GM21381 (cell line): ENCODE measurements around the gene MPP2.
"Not testable (repeated sequence)": the region's sequence is repeated elsewhere in the genome, so short reads cannot be mapped to it uniquely, and the experiment has no call there.

Source experiments
- ATAC-seq: cut with Tn5 transposase; IDR thresholded peaks from one replicate; pipeline ENCODE4 v1.9.1; 2021; ENCODE audit warnings: mild to moderate bottlenecking, moderate library complexity; ENCODE audit not compliant: unreplicated experiment

Gene MPP2

DNA sequence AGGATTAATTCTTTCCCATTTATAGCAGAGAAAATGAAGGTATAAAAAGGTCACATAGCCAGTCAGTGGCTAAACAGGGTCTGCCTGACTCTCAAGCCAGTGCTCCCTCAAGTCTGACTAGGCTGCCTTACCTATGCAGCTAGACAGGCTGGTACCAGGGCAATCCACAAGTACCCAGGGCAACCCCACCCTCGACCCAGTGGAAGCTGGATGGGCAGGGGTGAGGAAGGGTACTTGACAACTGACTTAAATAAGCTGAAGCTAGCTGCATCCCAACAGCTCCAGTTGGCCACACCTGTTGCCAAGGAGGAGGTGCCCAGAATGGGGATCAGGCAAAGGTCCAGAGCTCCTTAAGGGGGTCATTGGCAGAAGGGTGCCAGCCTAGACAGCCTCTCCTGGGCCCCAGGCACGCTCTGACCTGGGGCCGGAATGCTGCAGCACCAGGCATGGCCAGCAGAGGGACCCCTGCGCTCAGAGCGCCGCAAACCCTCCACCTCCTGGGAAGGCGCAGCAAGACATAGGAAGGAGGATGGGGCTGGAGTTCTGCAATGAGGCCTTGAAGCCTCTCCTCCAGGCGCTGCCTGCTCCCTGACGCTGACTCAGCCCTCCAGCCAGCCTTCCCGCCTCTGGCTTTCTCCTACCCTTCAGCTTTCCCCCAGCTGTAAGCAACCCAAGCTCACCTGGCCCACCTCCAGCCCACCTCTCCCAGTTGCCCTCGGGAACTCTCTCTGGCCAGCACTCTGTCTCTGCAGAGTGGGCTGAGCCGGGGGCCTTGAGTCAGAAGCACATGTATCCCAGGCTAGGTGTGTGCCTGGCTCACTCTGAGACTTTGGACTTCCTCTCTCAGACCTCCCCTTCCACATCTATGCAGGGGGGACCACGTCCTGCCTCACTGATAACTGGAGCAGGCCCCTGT is 28.8 kb downstream of the MPP2 start:
- no peak for ATAC-seq

DNA sequence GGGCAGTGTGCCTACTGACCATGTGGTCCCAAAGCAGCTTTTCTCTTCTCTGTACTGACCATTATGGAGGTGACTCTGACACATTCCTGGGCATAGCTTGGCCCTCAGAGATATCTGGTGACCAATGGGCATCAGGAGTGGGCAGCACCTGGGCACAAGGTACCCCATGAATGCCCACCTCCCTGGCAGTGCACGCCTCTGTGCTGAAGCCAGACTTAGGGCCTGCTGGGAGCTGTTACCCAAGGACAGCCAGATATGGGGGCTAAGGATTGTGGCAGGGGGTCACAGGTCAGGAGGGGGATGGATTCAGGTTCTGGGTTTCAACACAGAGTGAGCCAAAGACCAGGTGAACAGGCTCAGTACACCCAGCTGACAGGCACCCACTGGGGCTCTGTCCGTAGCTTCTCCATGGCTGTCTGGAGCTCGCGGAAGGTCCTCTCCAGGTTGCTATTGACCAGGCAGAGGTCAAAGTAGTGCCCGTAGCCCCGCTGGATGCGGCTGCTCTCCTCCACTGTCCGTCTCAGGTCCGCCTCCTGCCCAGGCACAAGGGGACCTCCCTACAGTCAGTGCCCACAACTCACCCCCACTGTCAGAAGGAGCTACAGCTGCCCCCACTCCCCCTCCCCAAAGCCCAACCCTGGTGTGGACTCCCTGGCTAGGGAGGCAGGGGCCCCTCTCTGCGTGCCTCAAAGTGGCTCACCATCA is 29.7 kb downstream of the MPP2 start:
- no peak for ATAC-seq

DNA sequence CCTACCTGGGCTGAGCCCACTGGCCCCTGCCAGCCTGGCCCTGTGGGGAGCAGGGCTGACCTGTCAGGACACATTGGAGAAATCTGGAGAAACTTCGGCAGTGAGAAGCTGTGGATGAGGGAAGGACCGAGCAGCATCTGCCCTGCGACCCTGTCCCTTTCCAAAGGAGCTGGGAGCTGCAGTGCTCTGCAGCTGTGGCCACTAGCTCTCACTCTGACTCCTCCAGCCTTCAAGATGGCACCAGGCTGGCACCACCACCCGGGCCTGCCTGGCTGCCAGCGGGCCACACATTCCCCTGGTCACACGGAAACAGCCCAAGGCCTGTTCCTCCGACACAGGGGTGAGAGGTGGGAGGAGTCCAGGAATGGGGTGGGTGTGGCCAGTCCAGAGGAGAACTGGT is 30.3 kb downstream of the MPP2 start:
- ATAC-seq: no peak

DNA sequence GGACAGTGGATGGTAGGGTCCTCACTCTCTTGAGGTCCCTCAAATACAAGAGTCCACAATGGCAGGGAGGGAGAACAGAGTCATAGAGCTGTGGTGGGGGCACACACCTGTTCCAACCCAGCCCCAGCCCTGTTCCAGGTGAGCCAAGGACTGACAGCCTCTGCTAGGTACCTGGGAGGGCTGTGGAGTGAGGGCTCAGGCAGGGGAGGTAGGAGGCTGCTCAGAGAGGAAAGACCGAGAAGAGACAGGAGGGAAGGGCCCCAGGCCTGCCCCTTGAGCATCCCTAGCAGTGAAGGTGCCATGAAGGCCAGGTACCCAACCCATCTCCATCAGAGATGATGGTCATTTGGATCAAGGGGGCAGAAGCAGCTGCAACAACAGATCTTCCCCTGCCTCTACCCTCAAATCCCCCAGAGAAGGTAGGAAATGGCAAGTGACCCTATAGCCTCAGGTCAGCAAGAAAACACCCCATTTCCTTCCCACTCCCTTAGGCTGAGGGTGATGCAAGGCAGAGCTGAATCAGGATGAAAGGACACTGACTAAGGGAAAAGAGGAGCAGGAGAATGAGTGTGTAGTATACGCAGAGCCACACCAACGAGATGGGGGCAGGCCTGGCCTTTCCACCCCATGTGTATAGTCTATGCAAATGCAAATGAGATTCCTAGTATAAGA is 31.7 kb downstream of the MPP2 start:
- ATAC-seq: no peak

DNA sequence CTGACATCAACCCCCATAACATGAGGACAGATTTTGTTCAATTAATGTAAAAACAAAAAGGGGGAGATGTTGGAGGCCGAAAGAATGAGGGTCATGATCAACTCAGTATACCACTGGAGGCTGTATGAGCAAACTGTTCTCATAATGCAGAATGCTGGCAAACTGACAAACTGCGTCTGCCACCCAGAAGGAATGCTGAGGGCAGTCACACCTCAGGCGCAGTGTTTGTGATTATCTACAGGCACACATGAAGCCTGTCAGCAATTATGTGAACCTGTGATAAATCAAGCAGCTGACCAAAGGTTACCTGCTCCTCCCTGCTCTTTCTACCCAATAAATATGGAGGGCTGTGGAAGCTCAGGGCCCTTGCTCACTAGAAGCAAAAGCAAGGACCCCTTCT is 33.0 kb downstream of the MPP2 start:
- no peak for ATAC-seq

DNA sequence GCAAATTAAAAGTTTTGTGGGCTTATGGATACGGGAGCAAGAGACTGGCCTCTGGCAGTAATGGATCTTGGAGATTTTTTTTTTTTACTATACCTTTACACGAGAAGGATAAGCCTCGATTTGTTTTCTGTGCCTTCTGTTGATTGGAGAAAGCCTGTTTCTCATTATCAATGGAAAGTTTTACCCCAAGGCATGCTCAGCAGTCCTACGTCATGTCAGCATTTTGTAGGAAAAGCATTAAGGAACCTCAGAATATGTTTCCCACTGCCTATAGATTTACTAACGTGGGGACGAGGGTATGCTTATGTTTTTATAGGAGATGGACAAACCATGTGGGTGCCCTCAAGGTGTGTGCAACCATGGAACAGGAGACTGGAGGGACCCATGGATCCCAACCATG is 33.5 kb downstream of the MPP2 start:
- no peak for ATAC-seq

DNA sequence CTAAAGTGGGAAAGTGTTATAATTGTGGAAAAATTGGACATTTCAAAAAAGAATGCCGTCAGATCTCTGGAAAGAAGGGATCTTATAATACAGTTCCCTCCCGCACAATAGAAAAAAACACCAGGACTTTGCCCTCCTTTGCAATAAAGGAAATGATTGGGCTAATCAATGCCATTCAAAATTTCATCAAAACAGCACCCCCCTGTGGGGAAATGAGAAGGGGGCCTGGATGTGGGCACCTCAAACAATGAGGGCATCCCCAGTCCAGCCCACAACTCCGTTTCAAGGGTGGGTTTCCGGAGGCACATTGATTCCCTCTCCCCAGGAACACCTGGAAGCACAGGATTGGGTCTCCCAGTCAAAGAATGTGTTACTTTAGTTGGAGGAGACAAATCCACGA is 34.2 kb downstream of the MPP2 start:
- ATAC-seq: no peak

DNA sequence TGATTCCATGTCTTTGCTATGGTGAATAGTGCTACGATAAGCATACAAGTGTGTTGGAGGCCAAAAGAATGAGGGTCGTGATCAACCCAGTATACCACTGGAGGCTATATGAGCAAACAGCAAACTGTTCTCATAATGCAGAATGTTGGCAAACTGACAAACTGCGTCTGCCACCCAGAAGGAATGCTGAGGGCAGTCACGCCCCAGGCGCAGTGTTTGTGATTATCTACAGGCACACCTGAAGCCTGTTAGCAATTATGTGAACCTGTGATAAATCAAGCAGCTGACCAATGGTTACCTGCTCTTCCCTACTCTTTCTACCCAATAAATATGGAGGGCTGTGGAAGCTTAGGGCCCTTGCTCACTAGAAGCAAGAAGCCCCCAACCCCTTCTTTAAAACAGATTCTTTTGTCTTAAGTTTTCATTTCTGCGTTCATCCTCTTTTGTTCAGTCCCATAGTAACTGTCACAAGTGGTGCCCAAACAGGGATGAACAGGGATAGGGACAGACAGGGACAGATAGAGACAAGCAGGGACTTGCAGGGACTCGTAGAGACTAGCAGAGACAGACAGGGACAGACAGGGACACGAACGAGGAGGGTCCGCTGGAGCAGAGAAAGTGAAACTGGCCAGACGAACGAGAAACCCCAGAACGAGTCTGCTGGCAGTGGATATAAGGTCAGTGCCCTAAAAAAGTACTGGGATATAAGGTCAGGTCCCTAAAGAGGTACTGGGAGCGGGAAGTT is 35.2 kb downstream of the MPP2 start:
- ATAC-seq: no peak

DNA sequence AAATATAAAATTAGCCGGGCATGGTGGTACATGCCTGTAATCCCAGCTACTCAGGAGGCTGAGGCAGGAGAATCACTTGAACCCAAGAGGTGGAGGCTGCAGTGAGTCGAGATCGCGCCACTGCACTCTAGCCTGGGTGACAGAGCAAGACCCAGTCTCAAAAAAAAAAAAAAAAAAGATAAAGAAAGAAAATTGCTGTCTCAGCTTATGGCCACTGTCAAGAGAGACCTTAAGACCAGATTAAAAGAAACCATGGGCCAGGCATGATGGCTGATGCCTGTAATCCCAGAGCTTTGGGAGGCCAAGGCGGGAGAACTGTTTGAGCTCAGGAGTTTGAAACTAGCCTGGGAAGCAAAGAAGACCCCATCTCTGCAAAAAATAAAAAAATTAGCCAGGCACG is 38.3 kb downstream of the MPP2 start:
- ATAC-seq: not testable (repeated sequence)

DNA sequence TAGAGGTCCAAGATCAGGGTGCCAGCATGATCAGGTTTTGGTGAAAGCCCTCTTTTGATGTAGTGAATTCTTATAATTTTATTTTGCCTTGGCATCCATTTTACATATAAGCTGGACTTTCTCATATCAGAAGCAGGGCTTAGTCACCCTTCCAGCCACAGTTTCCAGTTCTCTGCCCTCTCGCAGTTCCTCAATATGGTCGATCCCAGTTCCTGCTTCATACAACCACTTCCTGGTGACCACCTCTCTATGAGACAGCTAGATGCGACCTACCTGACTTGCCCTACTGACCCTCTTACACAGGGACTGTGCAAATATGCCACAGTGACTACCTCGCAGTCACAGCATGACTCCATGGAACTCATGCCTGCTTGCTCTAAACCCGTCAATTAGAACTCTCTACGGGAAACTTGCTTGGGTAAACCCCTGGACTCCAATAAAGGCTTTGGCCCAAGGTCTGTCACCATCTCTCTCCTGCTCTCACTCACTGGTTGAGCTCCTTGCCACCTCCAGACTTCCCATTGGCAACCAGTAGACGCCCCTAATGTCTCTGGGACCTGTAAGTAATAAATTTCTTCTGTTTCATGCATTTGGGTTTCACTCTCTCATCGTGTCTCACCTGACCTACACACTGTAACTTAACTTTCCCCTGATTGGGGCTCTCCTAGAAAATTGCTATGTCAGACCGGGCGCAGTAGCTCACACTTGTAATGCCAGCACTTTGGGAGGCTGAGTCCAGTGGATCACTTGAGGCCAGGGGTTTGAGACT is 38.9 kb downstream of the MPP2 start:
- no peak for ATAC-seq

DNA sequence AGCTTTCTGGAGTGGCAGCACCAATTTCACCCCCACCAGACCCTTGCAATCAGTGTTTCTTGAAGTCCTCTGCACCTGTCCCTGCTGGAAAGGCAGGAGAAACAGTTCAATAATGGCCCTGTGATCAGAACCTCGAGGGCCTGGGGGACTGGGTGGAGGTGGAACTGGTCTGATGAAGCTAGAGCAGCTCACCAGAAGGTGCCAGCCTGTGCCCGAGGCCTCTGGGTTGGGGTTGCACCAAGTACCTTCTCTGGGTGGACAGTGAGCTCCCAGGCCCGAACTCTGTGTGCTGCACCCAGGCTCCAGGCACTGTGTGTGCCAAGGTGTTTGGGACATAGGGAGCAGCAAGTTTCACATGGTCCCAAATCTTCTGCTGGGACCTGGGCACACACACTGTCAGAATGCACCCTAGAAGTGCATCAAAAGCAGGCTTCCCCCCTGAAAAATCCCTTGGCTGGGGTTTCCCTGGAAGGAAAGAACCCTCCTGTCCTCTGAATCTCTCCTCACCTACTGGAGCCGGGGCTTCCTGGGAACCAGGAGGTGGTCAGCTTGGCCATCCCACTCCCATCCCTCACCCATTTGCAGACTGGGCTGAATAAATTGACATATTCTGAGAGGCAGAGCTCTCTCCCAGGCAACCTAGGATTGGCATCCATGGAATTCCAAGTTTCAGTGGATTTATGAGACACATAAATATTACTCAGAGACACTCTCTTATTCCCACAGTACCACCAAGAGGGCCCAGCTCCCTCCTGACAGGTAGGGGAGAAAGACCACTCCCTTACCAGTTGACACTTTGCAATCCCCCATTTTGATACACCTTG is 43.0 kb downstream of the MPP2 start:
- no peak for ATAC-seq

DNA sequence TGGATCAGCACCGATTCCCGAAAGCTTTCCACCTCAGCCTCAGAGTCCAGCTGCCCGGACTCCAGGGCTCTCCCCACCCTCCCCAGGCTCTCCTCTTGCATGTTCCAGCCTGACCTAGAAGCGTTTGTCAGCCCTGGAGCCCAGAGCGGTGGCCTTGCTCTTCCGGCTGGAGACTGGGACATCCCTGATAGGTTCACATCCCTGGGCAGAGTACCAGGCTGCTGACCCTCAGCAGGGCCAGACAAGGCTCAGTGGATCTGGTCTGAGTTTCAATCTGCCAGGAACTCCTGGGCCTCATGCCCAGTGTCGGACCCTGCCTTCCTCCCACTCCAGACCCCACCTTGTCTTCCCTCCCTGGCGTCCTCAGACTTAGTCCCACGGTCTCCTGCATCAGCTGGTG is 45.4 kb downstream of the MPP2 start:
- ATAC-seq: no peak

DNA sequence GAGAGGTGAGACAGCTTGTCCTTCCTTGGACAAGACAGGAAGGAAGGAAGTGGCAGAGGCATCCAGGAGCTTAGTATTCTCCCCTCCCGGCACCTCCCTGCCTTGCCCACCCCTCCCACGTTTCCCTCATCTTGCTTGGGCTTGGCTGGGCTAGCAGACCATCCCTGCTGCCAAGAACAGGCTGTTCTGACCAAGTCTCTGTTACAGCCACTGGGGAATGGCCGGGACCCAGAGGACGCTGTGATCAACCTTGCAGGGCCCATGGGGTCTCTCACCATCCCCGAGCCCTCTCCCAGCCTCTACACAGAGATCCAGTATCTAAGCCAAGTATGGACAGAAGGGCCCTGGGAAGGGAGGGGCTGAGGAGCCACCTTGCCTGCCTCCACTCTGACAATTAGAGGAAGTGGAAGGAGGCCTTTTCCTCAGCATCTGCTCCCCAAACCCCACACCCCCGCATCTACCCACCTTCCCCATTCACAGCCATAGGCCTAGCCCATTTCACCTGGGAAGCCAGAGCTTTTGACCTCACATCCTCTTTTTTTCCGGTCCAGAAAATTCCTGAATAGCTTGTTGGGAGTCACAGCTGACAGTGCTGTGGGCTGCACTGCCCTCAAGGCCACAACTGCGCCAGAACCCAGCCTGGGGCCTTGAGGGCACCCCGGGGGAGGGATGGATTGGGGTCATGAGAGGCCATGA is 46.3 kb downstream of the MPP2 start:
- no peak for ATAC-seq

DNA sequence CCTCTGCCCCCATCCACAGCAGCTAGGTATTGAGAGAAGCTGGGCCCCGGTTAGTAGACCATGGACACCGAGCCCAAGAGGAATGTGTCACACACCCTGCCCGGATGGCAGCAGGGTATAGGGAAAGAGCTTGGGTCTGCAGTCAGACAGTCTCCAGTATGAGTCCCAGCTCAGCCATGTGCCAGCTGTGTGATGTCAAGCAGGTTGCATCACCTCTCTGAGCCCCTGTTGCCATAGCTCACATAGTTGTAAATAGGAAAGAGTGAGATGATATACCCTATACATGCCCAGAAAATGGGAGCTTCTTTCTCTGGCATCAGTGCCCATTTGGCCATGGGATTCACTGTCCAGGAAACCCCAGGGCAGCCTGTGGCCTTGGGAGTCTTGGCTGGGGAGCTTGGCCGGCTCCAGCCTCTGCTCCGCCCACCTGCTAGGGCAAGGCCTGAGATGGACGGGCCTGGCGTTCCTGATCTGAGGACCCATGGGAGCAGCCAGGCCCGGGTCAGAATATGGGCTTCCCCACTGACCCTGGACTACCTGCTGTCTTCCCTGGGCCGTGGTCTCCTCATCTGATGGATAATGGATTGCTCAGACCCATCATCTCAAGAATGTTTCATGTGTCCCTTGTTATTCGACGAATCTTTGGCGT is 47.1 kb downstream of the MPP2 start:
- ATAC-seq: no peak

DNA sequence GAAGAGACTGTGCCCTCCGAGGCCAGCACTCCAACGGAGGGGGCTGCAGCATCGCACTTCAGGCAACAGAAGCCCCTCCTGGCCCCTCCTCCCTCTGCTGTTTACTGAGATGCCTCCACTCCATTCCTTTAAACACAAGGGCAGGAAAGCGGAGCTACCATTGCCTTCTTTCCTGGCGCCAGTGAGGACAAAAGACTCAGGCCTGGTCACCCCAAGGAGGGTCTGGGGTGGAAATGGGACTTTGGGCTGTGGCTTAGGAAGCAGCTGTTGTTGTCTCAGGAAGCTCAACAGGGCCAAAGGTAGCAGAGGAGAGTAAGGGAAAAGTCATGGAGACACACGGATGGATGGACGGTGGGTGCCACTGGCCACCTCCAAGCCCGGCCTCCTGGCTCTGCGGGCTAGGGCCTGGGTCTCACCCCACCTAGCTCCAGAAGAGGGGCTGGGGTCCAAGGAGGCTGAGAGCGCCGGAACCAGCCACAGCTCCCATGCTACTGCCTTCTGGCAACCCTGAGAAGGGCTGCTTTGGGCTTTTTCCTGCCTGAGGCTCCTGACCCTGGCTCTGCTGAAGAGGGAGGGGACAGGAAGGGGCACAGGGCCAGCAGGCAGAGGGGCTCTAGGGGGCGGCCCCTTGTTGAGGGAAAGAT is 49.3 kb downstream of the MPP2 start:
- ATAC-seq: no peak

DNA sequence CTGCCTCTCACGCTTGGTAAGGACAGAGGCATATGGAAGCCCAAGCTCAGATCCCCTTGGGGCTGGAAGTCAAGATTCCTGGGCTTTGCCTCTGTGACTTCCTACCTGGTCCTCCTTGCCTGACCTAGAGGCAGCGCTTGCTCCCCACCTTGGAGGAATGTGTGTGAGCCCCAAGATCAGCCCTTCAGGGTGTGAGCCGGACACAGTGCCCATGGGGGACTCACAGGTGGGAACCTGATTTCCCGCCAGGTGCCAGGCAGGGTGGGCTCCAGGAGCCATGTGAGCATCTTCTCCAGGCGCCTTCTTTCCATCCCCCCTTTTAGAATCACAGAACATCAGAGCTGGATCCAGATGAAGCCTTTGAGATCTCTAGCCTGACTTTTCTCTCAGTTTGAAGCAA is 50.2 kb downstream of the MPP2 start:
- no peak for ATAC-seq

DNA sequence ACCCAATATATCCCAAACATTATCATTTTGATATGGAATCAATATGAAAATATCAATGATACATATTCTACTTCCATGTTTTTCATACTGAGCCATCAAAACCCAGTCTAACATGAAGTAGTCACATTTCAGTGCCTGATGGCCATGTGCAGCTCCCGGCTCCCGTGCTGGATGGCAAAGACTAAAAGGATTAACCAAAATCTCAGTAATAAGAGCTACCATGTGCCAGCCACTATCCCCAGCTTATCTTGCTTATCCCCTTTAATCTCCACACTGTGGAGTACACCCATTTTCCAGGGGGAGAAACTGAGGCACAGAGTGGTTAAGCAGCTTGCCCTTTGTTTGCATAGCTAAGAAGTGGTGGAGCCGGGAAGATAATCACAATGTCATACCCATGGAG is 51.2 kb downstream of the MPP2 start:
- ATAC-seq: no peak

DNA sequence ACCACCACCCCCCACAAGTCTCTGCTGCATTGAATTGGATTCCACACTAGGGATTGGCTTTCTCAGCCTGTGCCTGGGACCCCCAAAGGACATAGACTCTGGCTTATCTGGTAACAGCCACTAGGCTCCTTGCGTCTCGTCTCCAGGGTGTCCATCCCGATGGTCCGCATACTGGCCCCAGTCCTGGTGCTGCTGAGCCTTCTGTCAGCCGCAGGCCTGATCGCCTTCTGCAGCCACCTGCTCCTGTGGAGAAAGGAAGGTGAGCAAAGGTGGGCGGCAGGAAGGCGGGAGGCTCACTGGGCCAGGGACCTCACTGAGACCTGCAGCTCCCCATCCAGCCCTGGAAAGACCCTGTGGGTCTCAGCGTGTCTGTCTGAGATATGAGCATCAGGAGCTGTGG is 52.3 kb downstream of the MPP2 start:
- ATAC-seq: no peak
